IMR-90 (cell line): ENCODE results near the gene SPAG16. TPM values are rescaled to one million over a fixed set of nuclear protein-coding genes. Genes with fewer than 3 reads are reported as not detected.

Experiments used
- ATAC-seq: fragments of 200-7000 bp; cut with Tn5 transposase; 2 replicates; pipeline ENCODE4 v1.9.1; 2020; ENCODE audit warnings: low read depth, mild to moderate bottlenecking, moderate library complexity
- BruUV-seq: library from RNA; stranded (reverse); fragments of 400-500 nt; replicated peaks from 2 replicates; lab custom pipeline; 2021; lab: Mats Ljungman, UMichigan
- CTCF ChIA-PET: fragments of 300-600 bp; formaldehyde crosslinking; extraction: SDS; loops from one replicate; lab custom pipeline; 2021; ENCODE audit warnings: antibody characterized with exemption; lab: Yijun Ruan, JAX
- POLR2A ChIA-PET: fragments of 300-600 bp; sonication (Branson Sonifier 250); formaldehyde crosslinking; loops from one replicate; lab custom pipeline; 2022; ENCODE audit warnings: antibody characterized with exemption; ENCODE audit not compliant: unreplicated experiment; lab: Charles Lee
- DNase-seq: peaks from one replicate; pipeline ENCODE4 v3.0.0; 2013
- H2AFZ ChIP-seq: replicated peaks from 2 replicates; pipeline ENCODE3; 2013; ENCODE audit warnings: low read length, mild to moderate bottlenecking; ENCODE audit not compliant: poor library complexity
- H2AK5ac ChIP-seq: 2 replicates; pipeline ENCODE4 v1.6.1; 2013; ENCODE audit warnings: low read depth, low read length, inconsistent platforms
- H2AK9ac ChIP-seq: replicated peaks from 2 replicates; pipeline ENCODE3; 2013; ENCODE audit warnings: mild to moderate bottlenecking, low read depth, low read length, moderate library complexity; ENCODE audit not compliant: poor library complexity
- H2BK120ac ChIP-seq: 2 replicates; pipeline ENCODE4 v1.6.1; 2013; ENCODE audit warnings: low read depth, low read length, inconsistent platforms
- H2BK15ac ChIP-seq: 3 replicates; pipeline ENCODE4 v1.6.1; 2013; ENCODE audit warnings: low read depth, low read length, inconsistent platforms
- H2BK20ac ChIP-seq: 2 replicates; pipeline ENCODE4 v1.6.1; 2013; ENCODE audit warnings: low read depth, mild to moderate bottlenecking, inconsistent platforms, low read length, moderate library complexity
- H2BK5ac ChIP-seq: 2 replicates; pipeline ENCODE4 v1.6.1; 2013; ENCODE audit warnings: mild to moderate bottlenecking, low read depth, low read length, inconsistent platforms; ENCODE audit not compliant: poor library complexity, severe bottlenecking
- H3K14ac ChIP-seq: replicated peaks from 2 replicates; pipeline ENCODE4 v1.6.1; 2013; ENCODE audit warnings: low read depth, low read length, inconsistent platforms
- H3K18ac ChIP-seq: 2 replicates; pipeline ENCODE4 v1.6.1; 2013; ENCODE audit warnings: low read depth, low read length, control low read depth
- H3K23ac ChIP-seq: 2 replicates; pipeline ENCODE4 v1.6.1; 2013; ENCODE audit warnings: low read depth, low read length, inconsistent platforms
- H3K27ac ChIP-seq: 2 replicates; pipeline ENCODE4 v1.5.1; 2013; ENCODE audit warnings: mild to moderate bottlenecking, control low read depth, low read length; ENCODE audit not compliant: insufficient read depth
- H3K27me3 ChIP-seq: 2 replicates; pipeline ENCODE4 v1.6.1; 2013; ENCODE audit warnings: low read length; ENCODE audit not compliant: control insufficient read depth, insufficient read depth
- H3K36me3 ChIP-seq: 2 replicates; pipeline ENCODE4 v1.6.1; 2013; ENCODE audit warnings: low read length, mixed read lengths; ENCODE audit not compliant: control insufficient read depth, insufficient read depth
- H3K4ac ChIP-seq: 2 replicates; pipeline ENCODE4 v1.6.1; 2013; ENCODE audit warnings: low read depth, low read length, inconsistent platforms
- H3K4me1 ChIP-seq: 2 replicates; pipeline ENCODE4 v1.6.1; 2013; ENCODE audit warnings: low read length, mixed read lengths; ENCODE audit not compliant: control insufficient read depth, insufficient read depth
- H3K4me2 ChIP-seq: 2 replicates; pipeline ENCODE4 v1.6.1; 2013; ENCODE audit warnings: low read depth, mild to moderate bottlenecking, control low read depth, low read length, moderate library complexity
- H3K4me3 ChIP-seq: 2 replicates; pipeline ENCODE4 v1.5.1; 2013; ENCODE audit warnings: low read depth, mild to moderate bottlenecking, control low read depth, low read length, moderate library complexity; ENCODE audit not compliant: insufficient read depth
- H3K56ac ChIP-seq: 2 replicates; pipeline ENCODE4 v1.6.1; 2013; ENCODE audit warnings: low read length, inconsistent platforms; ENCODE audit not compliant: insufficient read depth; ENCODE audit errors: extremely low read depth
- H3K79me1 ChIP-seq, 2 experiments: 2 replicates each; pipeline ENCODE4 v1.6.1; 2013; ENCODE audit warnings: low read length in 2 of 2, inconsistent platforms in 1 of 2, low read depth in 1 of 2
- H3K9ac ChIP-seq: 2 replicates; pipeline ENCODE4 v1.6.1; 2013; ENCODE audit warnings: low read depth, low read length, control low read depth
- H3K9me1 ChIP-seq: 2 replicates; pipeline ENCODE4 v1.6.1; 2013; ENCODE audit warnings: low read length, inconsistent platforms; ENCODE audit not compliant: insufficient read depth
- H3K9me3 ChIP-seq: 2 replicates; pipeline ENCODE4 v1.6.1; 2013; ENCODE audit warnings: low read length; ENCODE audit not compliant: control insufficient read depth, insufficient read depth
- H4K20me1 ChIP-seq: 2 replicates; pipeline ENCODE4 v1.6.1; 2013; ENCODE audit warnings: low read length, inconsistent platforms; ENCODE audit not compliant: insufficient read depth
- H4K5ac ChIP-seq: 2 replicates; pipeline ENCODE4 v1.6.1; 2013; ENCODE audit warnings: mild to moderate bottlenecking, low read depth, low read length, control low read depth
- H4K8ac ChIP-seq, 2 experiments: 2 replicates each; pipeline ENCODE4 v1.6.1; 2013; ENCODE audit warnings: low read depth in 2 of 2, low read length in 2 of 2, control low read depth in 1 of 2, inconsistent platforms in 1 of 2
- H4K91ac ChIP-seq: 2 replicates; pipeline ENCODE4 v1.6.1; 2013; ENCODE audit warnings: low read depth, low read length, inconsistent platforms; ENCODE audit not compliant: insufficient read depth
- RCOR1 ChIP-seq: IDR thresholded peaks from 2 replicates; pipeline ENCODE4 v1.6.1; 2012; ENCODE audit warnings: mild to moderate bottlenecking, low read length, improper control_type of control experiment; ENCODE audit not compliant: insufficient replicate concordance
- RFX5 ChIP-seq: IDR thresholded peaks from 2 replicates; pipeline ENCODE4 v1.8.0; 2012; ENCODE audit warnings: low read depth, mild to moderate bottlenecking, low read length, moderate library complexity
- WGBS, 2 experiments: methylation state at CpG; one replicate each; pipeline versions ENCODE4 v1.1.5 to v1.1.7; 2013; ENCODE audit warnings: missing lambda C conversion rate in 2 of 2; ENCODE audit not compliant: insufficient read length in 1 of 2; ENCODE audit errors: extremely low coverage in 2 of 2; 5-methylcytosine and 5-hydroxymethylcytosine counted together
- dilution Hi-C: fragments of 300-500 bp; cut with HindIII; formaldehyde crosslinking; loops from one replicate; pipeline ENCODE4 v1.14.3; 2018; ENCODE audit warnings: low sequenced_read_pairs; ENCODE audit not compliant: unreplicated experiment
- in situ Hi-C: fragments of 300-500 bp; cut with MboI; formaldehyde crosslinking; loops from 3 replicates; pipeline ENCODE4 v1.14.3; 2019; ENCODE audit warnings: low sequenced_read_pairs, inconsistent platforms, mixed read lengths
- intact Hi-C: fragments of 100-400 bp; cut with micrococcal nuclease; formaldehyde crosslinking; loops from 2 replicates; pipeline ENCODE4 v1.10.0; 2022
- polyA plus RNA-seq, 3 experiments: library from polyadenylated mRNA; depleted of rRNA; stranded (reverse); fragments of >200 nt; gene quantifications; 2 replicates each; pipeline ENCODE4 v1.2.3, GENCODE V29; 2012; ENCODE audit warnings: low replicate concordance in 1 of 3
- total RNA-seq: library from RNA; depleted of rRNA; stranded (reverse); fragments of >200 nt; gene quantifications from 2 replicates; pipeline ENCODE4 v1.2.3, GENCODE V29; 2012

The SPAG16 gene
- total and polyA plus RNA-seq, 2 of the 4 experiments (the other 2 are of a cell fraction) = 7.3 to 13.5 TPM

DNA sequence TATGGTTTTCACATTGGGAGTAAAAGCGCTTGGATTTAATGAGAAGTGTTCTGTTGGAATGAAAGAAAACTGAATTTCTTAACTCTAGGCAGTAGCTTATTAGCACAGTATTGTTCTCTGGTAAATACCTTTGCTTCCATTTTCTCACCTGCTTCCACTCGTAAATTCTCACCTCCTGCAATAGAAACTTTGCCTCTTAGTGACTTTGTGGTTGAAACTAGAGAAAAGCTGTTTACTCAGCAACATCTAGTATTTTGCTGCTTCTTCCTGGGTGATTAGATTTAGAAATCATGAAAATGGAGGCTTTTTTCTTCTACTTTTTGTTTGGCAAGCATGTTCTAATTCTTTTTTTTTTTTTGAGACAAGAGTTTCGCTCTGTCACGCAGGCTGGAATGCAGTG, 385.4 kb downstream of the SPAG16 start:
- Histone ChIP-seq H3K9me1 (no peaks in the 10 kb centered on the region), H4K8ac (no peak overlapping the region), H3K4me2 (no peak overlapping the region), H3K9ac (no peak overlapping the region), H4K20me1 (no peaks in the 10 kb centered on the region), H2BK15ac (no peak overlapping the region), H2AK5ac (no peak overlapping the region), H3K4ac (no peak overlapping the region), H3K23ac (no peak overlapping the region), H4K5ac (no peak overlapping the region), H2BK120ac (no peak overlapping the region), H4K91ac (no peak overlapping the region), H3K27me3 (no peaks in the 10 kb centered on the region), H2BK20ac (no peak overlapping the region), H3K27ac (no peak overlapping the region), H3K18ac (no peak overlapping the region), H3K79me1 (no peaks in the 10 kb centered on the region), H2BK5ac (no peak overlapping the region), H3K9me3 (peaks cover 7% of the 10 kb centered on the region; the same call in 1 of the 2 replicates), H3K14ac (no peak overlapping the region), H2AK9ac (no peak overlapping the region), H3K4me1 (no peaks in the 10 kb centered on the region), H3K36me3 (no peaks in the 10 kb centered on the region), H3K4me3 (no peak overlapping the region), H3K56ac (no peak overlapping the region), H2AFZ (no peak overlapping the region)
- TF ChIP-seq RFX5 (no peak), RCOR1 (no peak)
- ChIA-PET POLR2A (no interaction called here), CTCF (interaction anchor here (0.6 kb wide), 1 partner anchor 51 kb away, joined by 3 read pairs; no protein-coding TSS in a partner anchor)
- ATAC-seq = no peak
- intact Hi-C loops = no loop called here
- BruUV-seq = no TSS peak
- WGBS, 2 experiments = no CpG with 5 or more reads among the region's 4 CpGs
- DNase-seq = no peak
- dilution Hi-C loops = no loop called here
- in situ Hi-C loops = no loop called here
